GM18951 (cell line): ENCODE data around the gene MICA.
"Not testable (repeated sequence)": the region's sequence is repeated elsewhere in the genome, so short reads cannot be mapped to it uniquely, and the experiment has no call there.

ENCODE experiments used
- POLR2A ChIP-seq: IDR thresholded peaks from 4 replicates; pipeline ENCODE4 v1.6.1; 2011; ENCODE audit warnings: mild to moderate bottlenecking; ENCODE audit not compliant: insufficient read length, insufficient read depth; ENCODE audit errors: extremely low read depth
- in situ Hi-C: fragments of 300-500 bp; cut with MboI; formaldehyde crosslinking; loops from one replicate; pipeline ENCODE4 v1.12.0; 2022; ENCODE audit warnings: low sequenced_read_pairs, mixed read lengths, inconsistent platforms; ENCODE audit not compliant: unreplicated experiment

MICA gene

GRCh38 chr6:31366693-31367470 is 36.5 kb upstream of the MICA start:
- TF ChIP-seq POLR2A = no peak
- in situ Hi-C loops = loop anchor here (10.0 kb wide), 1 partner anchor 232 kb away; the partner anchor contains the start of gene PSORS1C2

DNA sequence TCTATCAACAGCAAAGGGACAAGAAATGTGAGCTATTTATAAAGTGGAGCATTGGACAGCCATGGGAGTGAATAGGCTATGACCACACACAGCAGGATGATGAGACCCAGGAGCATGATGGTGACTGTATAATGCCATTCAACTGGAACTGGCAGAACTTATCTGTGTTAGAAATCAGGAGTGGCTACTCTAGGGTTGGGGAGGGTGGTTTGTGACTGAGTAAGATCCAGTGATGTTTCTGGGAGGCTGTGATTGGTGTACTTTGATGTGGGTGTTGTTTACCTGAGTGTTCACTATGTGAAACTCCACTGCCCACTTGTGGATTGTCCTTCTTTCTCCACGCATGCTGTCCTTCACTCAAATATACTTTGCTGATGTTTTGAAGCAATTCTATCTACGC is 34.9 kb upstream of the MICA start:
- in situ Hi-C loops = loop anchor here (10.0 kb wide), 1 partner anchor 234 kb away; the partner anchor contains the start of gene PSORS1C2
- TF ChIP-seq POLR2A = no peak

GRCh38 chr6:31374118-31374517 is 29.3 kb upstream of the MICA start:
- in situ Hi-C loops = not testable (repeated sequence)

GRCh38 chr6:31375699-31376098 is 27.7 kb upstream of the MICA start:
- in situ Hi-C loops = no loop called here
- TF ChIP-seq POLR2A = no peak

DNA sequence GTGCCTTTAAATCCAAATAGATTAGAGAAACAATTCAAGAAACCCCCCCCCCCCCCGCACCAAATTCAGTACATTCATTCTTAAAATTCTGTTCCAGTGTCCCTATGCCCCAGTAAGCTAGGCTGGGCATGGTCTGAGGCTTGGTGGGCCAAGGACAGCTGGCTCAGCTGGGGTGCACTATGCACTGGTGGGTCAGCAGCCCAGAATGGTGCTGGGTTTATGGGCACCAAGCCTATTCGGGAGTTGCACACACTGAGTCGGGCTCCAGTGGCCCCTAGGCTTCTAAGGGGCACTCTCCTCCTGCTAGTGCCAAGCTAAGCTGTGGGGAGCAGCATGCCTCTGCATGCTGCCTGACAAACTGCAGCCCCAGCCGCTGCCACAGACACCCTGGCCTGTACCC is 26.4 kb upstream of the MICA start:
- TF ChIP-seq POLR2A = no peak
- in situ Hi-C loops = no loop called here

- in situ Hi-C loops = no loop called here
- TF ChIP-seq POLR2A = no peak
Observed at GRCh38 chr6:31378062-31378720, 25.2 kb upstream of the MICA start.

- TF ChIP-seq POLR2A = no peak
Observed at GRCh38 chr6:31378721-31379103, 24.7 kb upstream of the MICA start.

GRCh38 chr6:31379850-31380249 is 23.5 kb upstream of the MICA start:
- in situ Hi-C loops = no loop called here
- TF ChIP-seq POLR2A = no peak

More at GRCh38 chr6:31378721-31379103, 24.7 kb upstream of the MICA start:
- in situ Hi-C loops = no loop called here

GRCh38 chr6:31381666-31382065 is 21.7 kb upstream of the MICA start:
- in situ Hi-C loops = no loop called here
- no peak for TF ChIP-seq POLR2A

DNA sequence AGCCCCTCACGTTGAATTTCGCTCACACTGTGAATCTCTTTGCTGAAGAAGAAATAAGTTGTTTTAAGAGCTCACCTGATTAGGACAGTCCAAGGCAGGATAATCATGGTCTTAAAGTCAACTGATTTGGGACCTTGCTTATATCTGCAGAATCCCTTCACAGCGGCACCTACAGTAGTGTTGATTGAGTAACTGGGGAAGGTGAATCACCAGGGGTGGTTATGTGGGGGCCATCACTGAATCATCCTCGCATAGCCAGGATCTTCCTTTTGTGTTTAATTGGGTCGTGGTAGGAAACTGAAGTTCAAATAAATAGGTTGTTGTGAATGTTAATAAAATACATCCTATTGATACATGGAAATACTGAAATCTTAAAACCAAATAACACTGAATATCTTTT is 20.2 kb upstream of the MICA start:
- no peak for TF ChIP-seq POLR2A
- in situ Hi-C loops = no loop called here

DNA sequence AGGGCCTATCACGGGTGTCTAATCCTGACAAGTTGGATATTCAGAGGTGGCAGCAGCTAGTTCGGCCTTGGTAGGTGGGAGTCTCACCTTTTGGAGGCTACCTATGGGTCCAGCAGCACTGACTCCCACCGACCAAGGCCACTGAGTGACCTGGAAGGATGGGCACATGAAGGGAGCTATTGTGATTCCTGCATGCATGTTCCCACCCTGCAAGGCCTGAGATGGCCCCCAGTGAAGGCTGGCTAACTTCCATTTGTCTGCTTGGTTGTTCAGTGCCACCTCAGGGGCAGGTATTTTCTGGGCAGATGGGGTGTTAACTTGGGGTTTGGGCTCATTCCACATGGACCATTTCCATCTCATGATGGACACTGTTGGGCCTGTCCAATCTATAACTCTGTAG is 18.4 kb upstream of the MICA start:
- in situ Hi-C loops = no loop called here
- TF ChIP-seq POLR2A = no peak

GRCh38 chr6:31386099-31386498 is 17.3 kb upstream of the MICA start:
- no peak for TF ChIP-seq POLR2A
- in situ Hi-C loops = no loop called here

GRCh38 chr6:31386977-31387376 is 16.4 kb upstream of the MICA start:
- no peak for TF ChIP-seq POLR2A

GRCh38 chr6:31388916-31389801 is 14.2 kb upstream of the MICA start:
- in situ Hi-C loops = not testable (repeated sequence)

More at GRCh38 chr6:31386977-31387376, 16.4 kb upstream of the MICA start:
- in situ Hi-C loops = no loop called here

DNA sequence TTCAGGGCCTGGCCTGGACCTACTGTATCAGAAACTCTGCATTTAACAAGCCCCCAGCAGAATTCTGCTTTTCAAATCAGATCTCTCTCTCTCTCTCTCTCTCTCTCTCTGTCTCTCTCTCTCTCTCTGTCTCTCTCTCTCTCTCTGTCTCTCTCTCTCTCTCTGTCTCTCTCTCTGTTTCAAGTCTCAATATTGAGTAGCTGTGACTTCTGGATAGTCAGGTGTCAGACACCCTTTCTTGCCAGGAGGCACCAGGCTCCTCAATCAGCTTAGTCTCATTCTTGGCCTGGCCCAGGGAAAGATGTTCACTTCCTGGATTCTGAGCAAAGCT is 13.6 kb upstream of the MICA start:
- in situ Hi-C loops = loop anchor here (5.0 to 10.0 kb wide), 2 partner anchors 55 to 98 kb away; no protein-coding TSS in a partner anchor
